ENCODE results near the gene ZFAND2B.

- TF ChIP-seq, protein P1, sequence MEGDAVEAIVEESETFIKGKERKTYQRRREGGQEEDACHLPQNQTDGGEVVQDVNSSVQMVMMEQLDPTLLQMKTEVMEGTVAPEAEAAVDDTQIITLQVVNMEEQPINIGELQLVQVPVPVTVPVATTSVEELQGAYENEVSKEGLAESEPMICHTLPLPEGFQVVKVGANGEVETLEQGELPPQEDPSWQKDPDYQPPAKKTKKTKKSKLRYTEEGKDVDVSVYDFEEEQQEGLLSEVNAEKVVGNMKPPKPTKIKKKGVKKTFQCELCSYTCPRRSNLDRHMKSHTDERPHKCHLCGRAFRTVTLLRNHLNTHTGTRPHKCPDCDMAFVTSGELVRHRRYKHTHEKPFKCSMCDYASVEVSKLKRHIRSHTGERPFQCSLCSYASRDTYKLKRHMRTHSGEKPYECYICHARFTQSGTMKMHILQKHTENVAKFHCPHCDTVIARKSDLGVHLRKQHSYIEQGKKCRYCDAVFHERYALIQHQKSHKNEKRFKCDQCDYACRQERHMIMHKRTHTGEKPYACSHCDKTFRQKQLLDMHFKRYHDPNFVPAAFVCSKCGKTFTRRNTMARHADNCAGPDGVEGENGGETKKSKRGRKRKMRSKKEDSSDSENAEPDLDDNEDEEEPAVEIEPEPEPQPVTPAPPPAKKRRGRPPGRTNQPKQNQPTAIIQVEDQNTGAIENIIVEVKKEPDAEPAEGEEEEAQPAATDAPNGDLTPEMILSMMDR (IDR thresholded peaks at IDR 0.05): no peak
- TF ChIP-seq EP300 (IDR thresholded peaks at IDR 0.05) (no peak), POLR2A (IDR thresholded peaks at IDR 0.05) (no peak), POLR2AphosphoS5 (IDR thresholded peaks at IDR 0.05) (no peak)
These were observed 43.4 kb upstream of the ZFAND2B start for GRCh38 chr2:219163156-219163555.

All from upper lobe of left lung (tissue), 4 donors.